ENCODE measurements around the gene LSM14B.

DNA sequence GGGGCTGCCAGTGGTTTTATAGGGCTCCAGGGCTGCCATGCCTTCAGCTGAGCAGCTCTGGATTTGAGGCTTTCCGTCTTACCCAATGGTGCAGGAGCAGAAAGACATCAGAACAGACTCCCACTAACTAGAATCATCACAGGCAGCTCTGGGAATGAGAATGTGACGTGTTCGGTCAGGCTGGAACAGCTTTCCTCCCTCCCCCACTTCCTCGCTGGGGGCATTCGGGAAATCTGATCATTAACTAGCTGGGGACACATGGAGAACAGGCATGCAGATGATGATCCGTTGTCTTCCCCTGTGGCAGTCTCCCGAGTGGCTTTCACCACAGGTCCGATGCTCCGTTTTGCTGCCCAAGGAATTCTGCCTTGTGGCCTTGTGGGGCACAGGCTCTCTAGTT is 55.0 kb downstream of the LSM14B start:
- TF ChIP-seq, protein P1, sequence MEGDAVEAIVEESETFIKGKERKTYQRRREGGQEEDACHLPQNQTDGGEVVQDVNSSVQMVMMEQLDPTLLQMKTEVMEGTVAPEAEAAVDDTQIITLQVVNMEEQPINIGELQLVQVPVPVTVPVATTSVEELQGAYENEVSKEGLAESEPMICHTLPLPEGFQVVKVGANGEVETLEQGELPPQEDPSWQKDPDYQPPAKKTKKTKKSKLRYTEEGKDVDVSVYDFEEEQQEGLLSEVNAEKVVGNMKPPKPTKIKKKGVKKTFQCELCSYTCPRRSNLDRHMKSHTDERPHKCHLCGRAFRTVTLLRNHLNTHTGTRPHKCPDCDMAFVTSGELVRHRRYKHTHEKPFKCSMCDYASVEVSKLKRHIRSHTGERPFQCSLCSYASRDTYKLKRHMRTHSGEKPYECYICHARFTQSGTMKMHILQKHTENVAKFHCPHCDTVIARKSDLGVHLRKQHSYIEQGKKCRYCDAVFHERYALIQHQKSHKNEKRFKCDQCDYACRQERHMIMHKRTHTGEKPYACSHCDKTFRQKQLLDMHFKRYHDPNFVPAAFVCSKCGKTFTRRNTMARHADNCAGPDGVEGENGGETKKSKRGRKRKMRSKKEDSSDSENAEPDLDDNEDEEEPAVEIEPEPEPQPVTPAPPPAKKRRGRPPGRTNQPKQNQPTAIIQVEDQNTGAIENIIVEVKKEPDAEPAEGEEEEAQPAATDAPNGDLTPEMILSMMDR (IDR thresholded peaks at IDR 0.05; ENCODE audit: low read length) = no peak
- TF ChIP-seq EZH2 (IDR thresholded peaks at IDR 0.05; ENCODE audit: borderline replicate concordance, low read length) = no peak

Measured in OCI-LY1 (cell line).